Thoracic aorta (tissue), 2 donors: ENCODE measurements around the gene OR13C3. TPM values are rescaled to one million over a fixed set of nuclear protein-coding genes. Genes with fewer than 3 reads are reported as not detected.

Source experiments
- ATAC-seq: fragments of 150-250 bp; one replicate; pipeline ENCODE4 v1.8.0; 2017; ENCODE audit warnings: low read depth; ENCODE audit not compliant: insufficient number of reproducible peaks, low FRiP score
- DNase-seq: peaks from one replicate; pipeline ENCODE4 v3.0.0-alpha.2; 2020; ENCODE audit warnings: low spot score
- H3K27ac ChIP-seq, 2 donors: fragments of 200-600 bp; sonication (generic); 1 replicate in 1 of 2; 2 replicates in 1 of 2; pipeline ENCODE4 v1.5.1; 2016; ENCODE audit warnings: mild to moderate bottlenecking in 2 of 2, moderate library complexity in 2 of 2
- H3K27me3 ChIP-seq: fragments of 200-600 bp; sonication (generic); replicated peaks from 2 replicates; pipeline ENCODE4 v1.6.0; 2016; ENCODE audit warnings: mild to moderate bottlenecking; ENCODE audit not compliant: insufficient read depth
- H3K36me3 ChIP-seq: fragments of 200-600 bp; sonication (generic); one replicate; pipeline ENCODE4 v1.5.1; 2016
- H3K4me1 ChIP-seq, 2 donors: fragments of 200-600 bp; sonication (generic); 1 replicate in 1 of 2; 2 replicates in 1 of 2; pipeline versions ENCODE4 v1.5.1 to v1.6.0; 2016; ENCODE audit warnings: low read depth in 2 of 2, mild to moderate bottlenecking in 1 of 2; ENCODE audit not compliant: control insufficient read depth in 1 of 2
- H3K4me3 ChIP-seq: fragments of 200-600 bp; sonication (generic); 2 replicates; pipeline ENCODE4 v1.5.1; 2016; ENCODE audit warnings: mild to moderate bottlenecking
- H3K9me3 ChIP-seq: fragments of 200-600 bp; sonication (generic); 2 replicates; pipeline ENCODE4 v1.5.1; 2016
- CTCF ChIP-seq: fragments of 200-600 bp; sonication (generic); IDR thresholded peaks from one replicate; pipeline ENCODE4 v1.5.1; 2019; ENCODE audit warnings: antibody characterized with exemption
- total RNA-seq, 2 donors: library from RNA; depleted of rRNA; stranded (reverse); fragments of >200 nt; gene quantifications; one replicate each; pipeline versions ENCODE4 v1.1.0 to v1.2.3, GENCODE V29; 2016

Gene OR13C3
- total RNA-seq, 2 donors from 2014 or later, result not detected

DNA sequence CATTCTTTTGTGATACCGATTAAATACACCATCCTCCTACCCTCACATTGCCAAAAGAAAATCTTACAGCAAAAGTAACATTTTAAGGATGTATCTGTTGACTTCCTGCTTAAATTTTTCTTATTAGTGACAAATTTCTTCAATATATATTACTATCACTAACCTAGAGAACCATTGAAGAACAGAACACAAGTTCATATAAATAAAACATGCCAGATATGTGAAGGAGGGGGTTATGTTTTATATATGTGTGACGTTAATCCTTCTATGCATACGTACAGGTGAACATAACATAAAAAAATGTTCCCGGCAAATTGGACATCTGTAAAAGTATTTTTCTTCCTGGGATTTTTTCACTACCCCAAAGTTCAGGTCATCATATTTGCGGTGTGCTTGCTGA, 32.7 kb downstream of the OR13C3 start, which contains the start of gene OR13F1:
OR13F1 (plus strand) TSS at position 301 of the 400 bp plus-strand sequence; CDS start at position 301, 0 bp downstream.
- DNase-seq, result no peak
- no peaks in the 10 kb centered on the region for H3K27me3 ChIP-seq
- ATAC-seq, result no peak
- no peaks in the 10 kb centered on the region for H3K9me3 ChIP-seq
- H3K27ac ChIP-seq, result no peak within 1 kb of the TSS
- no peaks in the 10 kb centered on the region for H3K36me3 ChIP-seq
- H3K4me3 ChIP-seq, result no peak within 1 kb of the TSS
- no peak for TF ChIP-seq CTCF
- H3K4me1 ChIP-seq, result no peaks in the 10 kb centered on the region

- H3K4me3 ChIP-seq, result no peak overlapping the region
- TF ChIP-seq CTCF, result no peak
- no peaks in the 10 kb centered on the region for H3K9me3 ChIP-seq
- ATAC-seq (no peak), DNase-seq (no peak)
- H3K27me3 ChIP-seq, result no peaks in the 10 kb centered on the region
- no peaks in the 10 kb centered on the region for H3K36me3 ChIP-seq
- H3K27ac ChIP-seq, result no peak overlapping the region
- no peaks in the 10 kb centered on the region for H3K4me1 ChIP-seq
These were observed 33.2 kb downstream of the OR13C3 start for GRCh38 chr9:104503440-104503839.

- Histone ChIP-seq H3K27ac (no peak overlapping the region), H3K4me1 (no peaks in the 10 kb centered on the region), H3K36me3 (no peaks in the 10 kb centered on the region), H3K4me3 (no peak overlapping the region), H3K27me3 (no peaks in the 10 kb centered on the region), H3K9me3 (no peaks in the 10 kb centered on the region)
- no peak for TF ChIP-seq CTCF
- DNase-seq (no peak), ATAC-seq (no peak)
These were observed 41.8 kb downstream of the OR13C3 start for GRCh38 chr9:104494808-104495207.

Other genes with a start within 250 kb of the OR13C3 start
- not detected for gene OR13F1, start 32.6 kb downstream of the OR13C3 start, total RNA-seq
- gene OR13C4, start 9.6 kb downstream of the OR13C3 start, total RNA-seq, result not detected
- not detected for gene OR13C8, start 32.3 kb upstream of the OR13C3 start, total RNA-seq
- not detected for gene OR13C5, start 62.6 kb upstream of the OR13C3 start, total RNA-seq
- gene OR13C2, start 68.8 kb upstream of the OR13C3 start, total RNA-seq, result not detected
- not detected for gene OR13C9, start 81.3 kb upstream of the OR13C3 start, total RNA-seq
- not detected for gene OR13D1, start 157.7 kb upstream of the OR13C3 start, total RNA-seq
- gene NIPSNAP3A, start 210.8 kb upstream of the OR13C3 start, total RNA-seq, result 10 to 100 TPM; 19.2 to 42.6 TPM
- gene NIPSNAP3B, start 227.3 kb upstream of the OR13C3 start, total RNA-seq, result 1 to 10 TPM; 6.4 to 7.7 TPM